GM19043 (cell line): Measurements from ENCODE around the gene ZC3H12D.
"Not testable (repeated sequence)": the region's sequence is repeated elsewhere in the genome, so short reads cannot be mapped to it uniquely, and the experiment has no call there.

ENCODE experiments used
- ATAC-seq: cut with Tn5 transposase; IDR thresholded peaks from one replicate; pipeline ENCODE4 v1.9.1; 2021; ENCODE audit warnings: low read depth; ENCODE audit not compliant: unreplicated experiment

The ZC3H12D gene

GRCh38 chr6:149487316-149487715 lies 2.5 kb upstream of the ZC3H12D start:
- no peak for ATAC-seq

GRCh38 chr6:149483849-149484655 lies 762 bp downstream of the ZC3H12D start:
- no peak for ATAC-seq

GRCh38 chr6:149483334-149483725 lies 1.5 kb downstream of the ZC3H12D start:
- ATAC-seq = no peak

- ATAC-seq = no peak
These were observed 2.1 kb downstream of the ZC3H12D start for GRCh38 chr6:149482545-149483333.

- ATAC-seq = no peak
These were observed 4.1 kb downstream of the ZC3H12D start for GRCh38 chr6:149480502-149481280.

DNA sequence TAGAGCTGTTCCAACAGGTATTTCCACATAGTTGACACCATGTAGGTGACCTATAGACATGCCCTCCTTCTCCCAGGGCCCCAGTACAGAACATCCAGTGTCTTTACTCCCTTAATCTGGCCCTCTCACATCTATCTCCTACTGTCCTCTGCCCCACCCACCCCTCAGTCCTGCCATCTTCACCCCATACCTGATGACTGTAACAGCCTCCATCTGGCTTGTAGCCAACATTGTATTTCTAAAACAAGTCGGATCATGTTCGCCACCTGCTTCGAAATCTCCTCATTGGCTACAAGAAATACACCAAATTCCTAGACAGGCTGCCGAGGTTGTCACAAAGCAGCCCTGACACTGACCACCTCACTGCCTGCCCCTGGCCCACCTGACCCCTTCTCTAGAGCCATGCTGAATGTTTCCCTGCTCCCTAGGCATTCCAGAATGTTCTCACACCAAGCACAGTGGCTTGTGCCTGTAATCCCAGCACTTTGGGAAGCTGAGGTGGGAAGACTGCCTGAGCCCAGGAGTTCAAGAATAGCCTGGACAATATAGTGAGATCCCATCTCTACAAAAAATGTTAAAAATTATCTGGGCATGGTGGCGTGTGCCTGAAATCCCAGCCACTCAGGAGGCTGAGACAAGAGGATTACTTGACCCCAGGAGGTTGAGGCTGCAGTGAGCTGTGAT lies 6.0 kb downstream of the ZC3H12D start:
- ATAC-seq = no peak

DNA sequence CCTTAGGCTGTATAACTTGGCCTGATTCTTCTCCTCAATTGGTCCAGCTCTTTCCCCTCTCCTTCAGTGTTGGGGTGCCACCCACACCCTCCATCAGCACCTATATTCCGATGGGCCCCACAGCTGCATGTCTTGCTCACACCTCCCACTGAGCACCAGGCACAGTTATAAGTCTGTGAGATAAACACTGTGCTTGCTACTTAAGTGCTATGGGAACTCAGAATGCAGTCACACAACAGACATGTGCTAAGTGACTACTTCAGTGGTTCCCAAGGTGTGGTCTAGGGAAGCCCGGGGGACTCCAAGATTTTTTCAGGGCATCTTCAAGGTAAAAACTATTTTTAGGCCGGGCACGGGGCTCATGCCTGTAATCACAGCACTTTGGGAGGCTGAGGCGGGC lies 7.3 kb downstream of the ZC3H12D start:
- no peak for ATAC-seq

GRCh38 chr6:149476789-149477455 lies 7.9 kb downstream of the ZC3H12D start:
- no peak for ATAC-seq

- no peak for ATAC-seq
These were observed 10.5 kb downstream of the ZC3H12D start for GRCh38 chr6:149474108-149474935.

GRCh38 chr6:149473080-149474052 lies 11.4 kb downstream of the ZC3H12D start:
- ATAC-seq = no peak

GRCh38 chr6:149472241-149472640 lies 12.6 kb downstream of the ZC3H12D start:
- no peak for ATAC-seq

GRCh38 chr6:149471801-149472200 lies 13.0 kb downstream of the ZC3H12D start:
- no peak for ATAC-seq

DNA sequence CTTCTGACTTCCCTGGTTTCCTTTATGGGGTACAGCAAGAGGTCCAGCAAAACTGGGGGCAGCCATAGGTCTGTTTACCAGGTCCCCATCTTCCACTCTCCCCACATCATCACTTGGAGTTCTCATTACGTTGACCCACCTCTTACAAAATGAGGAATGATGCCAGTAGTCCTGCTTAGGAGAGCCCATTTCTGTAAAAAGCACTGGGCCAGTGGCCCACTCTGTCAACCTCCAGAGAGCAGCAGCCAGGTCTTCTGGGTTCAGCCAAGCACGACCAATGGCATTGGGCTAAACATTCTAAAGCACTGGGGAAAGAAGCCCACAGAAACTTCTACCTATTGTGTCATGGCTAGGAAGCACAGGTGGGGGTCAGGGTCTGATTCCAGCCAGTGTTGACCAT lies 13.9 kb downstream of the ZC3H12D start:
- ATAC-seq = no peak

GRCh38 chr6:149468179-149468578 lies 16.6 kb downstream of the ZC3H12D start:
- ATAC-seq = no peak

DNA sequence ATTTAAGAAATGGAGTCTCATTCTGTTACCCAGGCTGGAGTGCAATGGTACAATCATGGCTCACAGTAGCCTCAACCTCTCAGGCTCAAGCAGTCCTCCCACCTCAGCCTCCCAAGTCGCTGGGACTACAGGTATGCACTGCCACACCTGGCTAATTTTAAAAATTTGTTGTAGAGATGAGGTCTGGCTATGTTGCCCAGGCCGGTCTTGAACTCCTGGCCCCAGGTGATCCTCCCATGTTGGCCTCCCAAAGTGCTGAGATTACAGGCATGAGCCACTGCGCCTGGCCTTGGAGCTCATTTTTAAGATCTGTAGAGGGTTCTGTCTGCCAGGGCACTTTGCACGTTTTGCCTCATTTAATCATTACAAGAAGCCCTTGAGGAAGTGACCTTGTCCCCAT lies 17.5 kb downstream of the ZC3H12D start:
- ATAC-seq = no peak

GRCh38 chr6:149464411-149464810 lies 20.4 kb downstream of the ZC3H12D start:
- no peak for ATAC-seq

DNA sequence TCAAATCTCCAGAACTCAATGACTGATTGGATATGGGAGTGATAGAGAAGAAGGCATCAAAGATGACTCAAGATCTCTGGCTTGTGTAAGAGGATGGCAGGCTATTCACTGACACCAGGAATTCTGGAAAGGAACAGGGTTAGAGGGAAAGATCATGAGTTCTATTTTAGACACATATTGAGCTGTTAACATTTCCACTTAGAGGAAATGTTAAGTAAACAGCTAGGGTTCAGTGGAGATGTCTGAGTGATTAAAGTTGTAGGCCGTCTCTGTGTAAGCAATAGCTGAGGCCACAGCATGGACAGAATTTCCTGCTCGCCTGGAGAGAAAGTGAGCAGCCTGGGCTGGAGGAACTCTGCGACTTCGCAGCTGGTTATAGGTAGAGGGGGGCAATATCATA lies 21.0 kb downstream of the ZC3H12D start:
- no peak for ATAC-seq

DNA sequence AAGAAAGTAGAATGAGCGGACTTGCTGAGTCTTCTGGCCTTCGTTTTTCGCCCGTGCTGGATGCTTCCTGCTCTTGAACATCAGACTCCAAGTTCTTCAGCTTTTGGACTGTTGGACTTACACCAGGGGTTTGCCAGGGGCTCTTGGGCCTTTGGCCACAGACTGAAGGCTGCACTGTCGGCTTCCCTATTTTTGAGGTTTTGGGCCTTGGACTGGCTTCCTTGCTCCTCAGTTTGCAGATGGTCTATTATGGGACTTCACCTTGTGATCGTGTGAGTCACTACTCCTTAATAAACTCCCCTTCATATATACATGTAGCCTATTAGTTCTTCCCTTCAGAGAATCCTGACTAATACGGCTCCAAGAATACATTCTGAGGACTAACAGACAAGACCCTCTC lies 22.1 kb downstream of the ZC3H12D start:
- not testable (repeated sequence) for ATAC-seq
